Ascending aorta (tissue), 2 donors: ENCODE results near the gene PRKAR2B. TPM values are rescaled to one million over a fixed set of nuclear protein-coding genes. Genes with fewer than 3 reads are reported as not detected.
"Not testable (repeated sequence)": the region's sequence is repeated elsewhere in the genome, so short reads cannot be mapped to it uniquely, and the experiment has no call there.

ENCODE experiments used
- DNase-seq, 2 donors: peaks; one replicate each; pipeline ENCODE4 v3.0.0-alpha.2; 2019; ENCODE audit warnings: low spot score in 2 of 2
- H3K27ac ChIP-seq, 2 donors: fragments of 200-600 bp; sonication (generic); one replicate each; pipeline ENCODE4 v1.5.1; 2016 to 2017; ENCODE audit warnings: mild to moderate bottlenecking in 1 of 2
- H3K27me3 ChIP-seq: fragments of 200-600 bp; sonication (generic); one replicate; pipeline ENCODE4 v1.5.1; 2017
- H3K36me3 ChIP-seq, 2 donors: fragments of 200-600 bp; sonication (generic); one replicate each; pipeline ENCODE4 v1.5.1; 2016
- H3K4me1 ChIP-seq, 2 donors: fragments of 200-600 bp; sonication (generic); one replicate each; pipeline ENCODE4 v1.5.1; 2016 to 2017; ENCODE audit warnings: mild to moderate bottlenecking in 1 of 2
- H3K4me3 ChIP-seq, 2 donors: fragments of 200-600 bp; sonication (generic); one replicate each; pipeline ENCODE4 v1.5.1; 2016 to 2017; ENCODE audit warnings: mild to moderate bottlenecking in 1 of 2
- H3K9me3 ChIP-seq, 2 donors: fragments of 200-600 bp; sonication (generic); one replicate each; pipeline ENCODE4 v1.5.1; 2016
- CTCF ChIP-seq, 3 experiments: fragments of 200-600 bp in 2 of 3; fragments of 450-650 bp in 1 of 3; sonication (generic) in 2 of 3; IDR thresholded peaks; one replicate each; pipeline ENCODE4 v1.5.1; 2016 to 2019; ENCODE audit warnings: antibody characterized with exemption in 3 of 3, mild to moderate bottlenecking in 1 of 3, moderate library complexity in 1 of 3
- intact Hi-C: fragments of 100-400 bp; cut with DNase I; formaldehyde crosslinking; loops from one replicate; pipeline ENCODE4 v1.15.1; 2023
- total RNA-seq: library from RNA; depleted of rRNA; stranded (reverse); fragments of >200 nt; gene quantifications from one replicate; pipeline ENCODE4 v1.1.0, GENCODE V29; 2016

The PRKAR2B gene
- total RNA-seq, 1 donor from 2014 or later, result 10.5 TPM

- no peak for TF ChIP-seq CTCF (IDR thresholded peaks at IDR 0.05)
Measured at GRCh38 chr7:107080533-107080932, 36.0 kb downstream of the PRKAR2B start.

GRCh38 chr7:107085180-107085579 lies 40.7 kb downstream of the PRKAR2B start:
- Histone ChIP-seq H3K9me3 (no peaks in the 10 kb centered on the region), H3K27me3 (no peaks in the 10 kb centered on the region), H3K4me3 (no peak overlapping the region), H3K36me3 (no peaks in the 10 kb centered on the region), H3K27ac (no peak overlapping the region), H3K4me1 (no peaks in the 10 kb centered on the region)
- no peak for TF ChIP-seq CTCF (IDR thresholded peaks at IDR 0.05)
- no peak for DNase-seq
- intact Hi-C loops, result no loop called here

More at GRCh38 chr7:107080533-107080932, 36.0 kb downstream of the PRKAR2B start:
- no peak overlapping the region for H3K4me3 ChIP-seq
- no peak overlapping the region for H3K27ac ChIP-seq
- no peaks in the 10 kb centered on the region for H3K27me3 ChIP-seq
- intact Hi-C loops, result no loop called here
- H3K36me3 ChIP-seq, result no peaks in the 10 kb centered on the region
- no peaks in the 10 kb centered on the region for H3K4me1 ChIP-seq
- H3K9me3 ChIP-seq, result no peaks in the 10 kb centered on the region
- no peak for DNase-seq

- Histone ChIP-seq H3K4me3 (no peak overlapping the region), H3K27ac (no peak overlapping the region), H3K9me3 (no peaks in the 10 kb centered on the region), H3K4me1 (no peaks in the 10 kb centered on the region), H3K27me3 (no peaks in the 10 kb centered on the region), H3K36me3 (no peaks in the 10 kb centered on the region)
- no peak for DNase-seq
- TF ChIP-seq CTCF (IDR thresholded peaks at IDR 0.05), result no peak
- intact Hi-C loops, result no loop called here
Measured at GRCh38 chr7:107089627-107090026, 45.1 kb downstream of the PRKAR2B start.

- no peaks in the 10 kb centered on the region for H3K36me3 ChIP-seq
- TF ChIP-seq CTCF (IDR thresholded peaks at IDR 0.05), result no peak
- H3K4me3 ChIP-seq, result no peak overlapping the region
- no peaks in the 10 kb centered on the region for H3K9me3 ChIP-seq
- DNase-seq, result no peak
- intact Hi-C loops, result no loop called here
- H3K27ac ChIP-seq, result no peak overlapping the region
- no peaks in the 10 kb centered on the region for H3K4me1 ChIP-seq
- H3K27me3 ChIP-seq, result no peaks in the 10 kb centered on the region
Measured at GRCh38 chr7:107090457-107090856, 46.0 kb downstream of the PRKAR2B start.

DNA sequence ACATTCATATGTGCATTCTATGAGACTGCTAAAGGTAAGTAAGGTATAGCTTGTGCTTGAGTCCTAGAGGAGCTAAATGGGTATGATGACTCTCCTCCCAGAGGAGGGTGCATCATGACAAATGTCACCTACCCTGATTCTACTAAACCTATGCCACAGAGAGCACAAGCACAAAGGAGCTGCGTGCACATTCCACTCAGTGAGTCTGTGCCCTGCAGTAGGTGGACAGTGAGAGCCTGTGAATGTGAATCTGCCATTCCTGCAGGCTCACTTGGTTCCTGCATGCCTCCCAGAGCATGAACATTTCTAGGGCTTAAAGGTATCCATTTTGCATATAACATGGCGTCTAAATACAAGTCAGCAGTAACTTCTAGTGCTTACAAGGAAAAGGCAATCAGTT lies 46.8 kb downstream of the PRKAR2B start:
- no peak for DNase-seq
- Histone ChIP-seq H3K4me3 (no peak overlapping the region), H3K27me3 (no peaks in the 10 kb centered on the region), H3K36me3 (no peaks in the 10 kb centered on the region), H3K4me1 (no peaks in the 10 kb centered on the region), H3K27ac (no peak overlapping the region), H3K9me3 (no peaks in the 10 kb centered on the region)
- TF ChIP-seq CTCF (IDR thresholded peaks at IDR 0.05), result no peak
- intact Hi-C loops, result no loop called here

- DNase-seq, H3K4me3 ChIP-seq, H3K27ac ChIP-seq, H3K9me3 ChIP-seq, H3K36me3 ChIP-seq, intact Hi-C loops, H3K27me3 ChIP-seq, H3K4me1 ChIP-seq: not testable (repeated sequence)
Measured at GRCh38 chr7:107093671-107094070, 49.2 kb downstream of the PRKAR2B start.

DNA sequence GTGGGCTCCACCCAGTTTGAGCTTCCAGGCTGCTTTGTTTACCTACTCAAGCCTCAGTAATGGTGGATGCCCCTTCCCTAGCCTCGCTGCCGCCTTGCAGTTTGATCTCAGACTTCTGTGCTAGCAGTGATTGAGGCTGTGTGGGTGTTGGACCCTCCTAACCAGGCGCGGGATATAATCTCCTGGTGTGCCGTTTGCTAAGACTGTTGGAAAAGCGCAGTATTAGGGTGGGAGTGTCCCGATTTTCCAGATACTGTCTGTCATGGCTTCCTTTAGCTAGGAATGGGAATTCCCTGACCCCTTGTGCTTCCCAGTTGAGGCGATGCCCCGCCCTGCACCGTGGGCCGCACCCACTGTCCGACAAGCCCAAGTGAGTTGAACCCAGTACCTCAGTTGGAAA lies 54.6 kb downstream of the PRKAR2B start:
- H3K4me3 ChIP-seq, intact Hi-C loops, H3K4me1 ChIP-seq, DNase-seq, H3K27me3 ChIP-seq, H3K36me3 ChIP-seq, H3K27ac ChIP-seq: not testable (repeated sequence)
- H3K9me3 ChIP-seq, result peaks cover 0 to 12% of the 10 kb centered on the region in 2 donors
